SU-DHL-6 (cell line): ENCODE results near the gene RTL9.

Experiments used
- EZH2phosphoT487 ChIP-seq: fragments of 200-600 bp; sonication (generic), shearing (Covaris generic); conservative IDR thresholded peaks from 2 replicates; pipeline ENCODE4 v1.6.1; 2018; ENCODE audit warnings: mild to moderate bottlenecking, antibody characterized with exemption, low read length, moderate library complexity, mixed read lengths
- TF ChIP-seq, protein P1 (sequence below): fragments of 200-600 bp; sonication (generic); IDR thresholded peaks from one replicate; pipeline ENCODE4 v1.5.1; 2017; ENCODE audit warnings: antibody characterized with exemption, mild to moderate bottlenecking, low read length, moderate library complexity; ENCODE audit not compliant: insufficient read depth, poor library complexity, severe bottlenecking

DNA sequence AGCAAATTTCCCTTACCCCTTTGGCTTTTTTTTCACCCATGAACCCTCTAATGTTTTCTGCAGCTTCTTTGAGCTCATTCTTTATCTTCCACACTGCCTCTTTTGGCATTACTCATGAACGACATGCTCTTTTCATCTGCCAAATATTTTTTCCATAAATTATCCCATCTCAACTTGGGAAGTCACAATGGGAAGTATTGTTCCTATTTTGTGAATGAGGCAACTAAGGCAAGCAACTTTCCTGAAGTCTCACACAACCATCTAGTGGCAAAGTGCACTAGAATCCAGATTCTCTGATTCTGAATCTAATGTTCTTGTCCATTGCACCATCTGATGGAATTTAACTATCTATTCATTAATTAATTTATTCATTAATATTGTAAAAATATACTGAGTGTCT lies 625 bp downstream of the RTL9 start:
- TF ChIP-seq, protein P1, sequence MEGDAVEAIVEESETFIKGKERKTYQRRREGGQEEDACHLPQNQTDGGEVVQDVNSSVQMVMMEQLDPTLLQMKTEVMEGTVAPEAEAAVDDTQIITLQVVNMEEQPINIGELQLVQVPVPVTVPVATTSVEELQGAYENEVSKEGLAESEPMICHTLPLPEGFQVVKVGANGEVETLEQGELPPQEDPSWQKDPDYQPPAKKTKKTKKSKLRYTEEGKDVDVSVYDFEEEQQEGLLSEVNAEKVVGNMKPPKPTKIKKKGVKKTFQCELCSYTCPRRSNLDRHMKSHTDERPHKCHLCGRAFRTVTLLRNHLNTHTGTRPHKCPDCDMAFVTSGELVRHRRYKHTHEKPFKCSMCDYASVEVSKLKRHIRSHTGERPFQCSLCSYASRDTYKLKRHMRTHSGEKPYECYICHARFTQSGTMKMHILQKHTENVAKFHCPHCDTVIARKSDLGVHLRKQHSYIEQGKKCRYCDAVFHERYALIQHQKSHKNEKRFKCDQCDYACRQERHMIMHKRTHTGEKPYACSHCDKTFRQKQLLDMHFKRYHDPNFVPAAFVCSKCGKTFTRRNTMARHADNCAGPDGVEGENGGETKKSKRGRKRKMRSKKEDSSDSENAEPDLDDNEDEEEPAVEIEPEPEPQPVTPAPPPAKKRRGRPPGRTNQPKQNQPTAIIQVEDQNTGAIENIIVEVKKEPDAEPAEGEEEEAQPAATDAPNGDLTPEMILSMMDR = no peak
- TF ChIP-seq EZH2phosphoT487 = no peak
